MM.1S (cell line): ENCODE results near the gene OR14J1.
"Not testable (repeated sequence)": the region's sequence is repeated elsewhere in the genome, so short reads cannot be mapped to it uniquely, and the experiment has no call there.

Experiments used
- DNase-seq: peaks from one replicate; pipeline ENCODE4 v3.0.0-alpha.2; 2015
- H2AFZ ChIP-seq: fragments of 300-600 bp; sonication (generic); 2 replicates; pipeline ENCODE4 v1.6.0; 2016; ENCODE audit warnings: antibody characterized with exemption, low read length
- H3F3A ChIP-seq: fragments of 300-600 bp; sonication (generic); 2 replicates; pipeline ENCODE4 v1.6.1; 2016; ENCODE audit warnings: mild to moderate bottlenecking, antibody characterized with exemption, low read length, moderate library complexity, mixed read lengths; ENCODE audit not compliant: insufficient read depth
- H3K27ac ChIP-seq: fragments of 300-600 bp; sonication (generic); 2 replicates; pipeline ENCODE4 v1.5.1; 2016; ENCODE audit warnings: mild to moderate bottlenecking, low read length
- H3K27me3 ChIP-seq: fragments of 300-600 bp; sonication (generic); replicated peaks from 2 replicates; pipeline ENCODE4 v1.6.0; 2016; ENCODE audit warnings: low read length; ENCODE audit not compliant: insufficient read depth
- H3K36me3 ChIP-seq: fragments of 300-600 bp; sonication (generic); replicated peaks from 2 replicates; pipeline ENCODE4 v1.6.1; 2016; ENCODE audit warnings: mild to moderate bottlenecking, low read length, mixed read lengths; ENCODE audit not compliant: insufficient read depth
- H3K4me1 ChIP-seq: fragments of 300-600 bp; sonication (generic); 2 replicates; pipeline ENCODE4 v1.6.1; 2016; ENCODE audit warnings: low read length, mixed read lengths
- H3K4me2 ChIP-seq: fragments of 300-600 bp; sonication (generic); 2 replicates; pipeline ENCODE4 v1.6.0; 2016; ENCODE audit warnings: low read depth, low read length
- H3K4me3 ChIP-seq: fragments of 300-600 bp; sonication (generic); 2 replicates; pipeline ENCODE4 v1.5.1; 2016; ENCODE audit warnings: low read length, mixed read lengths
- H3K79me2 ChIP-seq: fragments of 300-600 bp; sonication (generic); 2 replicates; pipeline ENCODE4 v1.6.1; 2016; ENCODE audit warnings: mixed run types, low read length, mixed read lengths
- H3K9ac ChIP-seq: fragments of 300-600 bp; sonication (generic); 2 replicates; pipeline ENCODE4 v1.6.1; 2016; ENCODE audit warnings: low read length, mixed read lengths
- H3K9me2 ChIP-seq: fragments of 300-600 bp; sonication (generic); replicated peaks from 2 replicates; pipeline ENCODE4 v1.6.1; 2016; ENCODE audit warnings: mild to moderate bottlenecking, low read length, mixed read lengths; ENCODE audit not compliant: insufficient read depth
- H3K9me3 ChIP-seq: fragments of 300-600 bp; sonication (generic); replicated peaks from 2 replicates; pipeline ENCODE4 v1.6.1; 2016; ENCODE audit warnings: mild to moderate bottlenecking, low read length, mixed read lengths; ENCODE audit not compliant: insufficient read depth
- H4K20me1 ChIP-seq: fragments of 300-600 bp; sonication (generic); 2 replicates; pipeline ENCODE4 v1.6.1; 2016; ENCODE audit warnings: mild to moderate bottlenecking, low read length, moderate library complexity, mixed read lengths; ENCODE audit not compliant: insufficient read depth
- CTCF ChIP-seq: fragments of 300-600 bp; sonication (generic); IDR thresholded peaks from 2 replicates; pipeline ENCODE4 v1.5.1; 2016; ENCODE audit warnings: antibody characterized with exemption, low read length, mixed read lengths
- EZH2 ChIP-seq: fragments of 300-600 bp; sonication (generic); optimal IDR thresholded peaks from 2 replicates; pipeline ENCODE3; 2017; ENCODE audit warnings: low read depth, mild to moderate bottlenecking, antibody characterized with exemption, low read length, mixed read lengths
- EZH2phosphoT487 ChIP-seq: fragments of 300-600 bp; sonication (generic); IDR thresholded peaks from 2 replicates; pipeline ENCODE4 v1.6.1; 2018; ENCODE audit warnings: antibody characterized with exemption, low read length

Gene OR14J1

GRCh38 chr6:29295623-29296022 lies 5.9 kb upstream of the OR14J1 start:
- Histone ChIP-seq H3K9ac (no peak overlapping the region), H2AFZ (no peak overlapping the region), H3K36me3 (no peaks in the 10 kb centered on the region), H3K4me2 (no peak overlapping the region), H4K20me1 (no peaks in the 10 kb centered on the region), H3K4me1 (no peaks in the 10 kb centered on the region), H3K27ac (no peak overlapping the region), H3K4me3 (no peak overlapping the region), H3K9me3 (no peaks in the 10 kb centered on the region), H3K27me3 (no peaks in the 10 kb centered on the region), H3F3A (no peaks in the 10 kb centered on the region), H3K79me2 (no peaks in the 10 kb centered on the region), H3K9me2 (no peaks in the 10 kb centered on the region)
- no peak for DNase-seq
- TF ChIP-seq EZH2phosphoT487 (no peak), EZH2 (no peak), CTCF (no peak)

- H3K27ac ChIP-seq: no peak overlapping the region
- H3K4me2 ChIP-seq: no peak overlapping the region
- TF ChIP-seq EZH2phosphoT487: no peak
- no peak for TF ChIP-seq EZH2
- no peak for TF ChIP-seq CTCF
- H3K9ac ChIP-seq: no peak overlapping the region
- H2AFZ ChIP-seq: no peak overlapping the region
- H3K79me2 ChIP-seq: no peaks in the 10 kb centered on the region
- H3K9me3 ChIP-seq: no peaks in the 10 kb centered on the region
- no peaks in the 10 kb centered on the region for H3F3A ChIP-seq
- H3K4me3 ChIP-seq: no peak overlapping the region
- no peaks in the 10 kb centered on the region for H3K4me1 ChIP-seq
- H3K36me3 ChIP-seq: no peaks in the 10 kb centered on the region
- H3K27me3 ChIP-seq: no peaks in the 10 kb centered on the region
- no peaks in the 10 kb centered on the region for H3K9me2 ChIP-seq
- no peak for DNase-seq
- H4K20me1 ChIP-seq: no peaks in the 10 kb centered on the region
Observed at GRCh38 chr6:29319931-29320330, 18.4 kb downstream of the OR14J1 start.

DNA sequence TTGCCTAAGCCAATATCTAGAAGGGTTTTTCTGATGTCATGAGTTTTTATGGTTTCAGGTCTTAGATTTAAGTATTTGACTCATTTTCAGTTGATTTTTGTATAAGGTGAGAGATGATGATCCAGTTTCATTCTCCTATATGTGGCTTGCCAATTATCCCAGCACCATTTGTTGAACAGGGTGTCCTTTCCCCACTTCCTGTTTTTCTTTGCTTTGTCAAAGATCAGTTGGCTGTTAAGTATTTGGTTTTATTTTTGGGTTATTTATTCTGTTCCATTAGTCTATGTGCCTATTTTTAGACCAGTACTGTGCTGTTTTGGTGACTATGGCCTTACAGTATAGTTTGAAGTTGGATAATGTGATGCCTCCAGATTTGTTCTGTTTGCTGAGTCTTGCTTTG lies 21.8 kb downstream of the OR14J1 start:
- not testable (repeated sequence) for H3K9ac ChIP-seq, H3K27me3 ChIP-seq

GRCh38 chr6:29325777-29326176 lies 24.3 kb downstream of the OR14J1 start:
- Histone ChIP-seq H3K27me3 (no peaks in the 10 kb centered on the region), H3K27ac (no peak overlapping the region), H3K36me3 (no peaks in the 10 kb centered on the region), H2AFZ (no peak overlapping the region), H3K9me3 (no peaks in the 10 kb centered on the region), H3K9me2 (no peaks in the 10 kb centered on the region), H3K9ac (no peak overlapping the region), H3K4me3 (no peak overlapping the region), H3K79me2 (no peaks in the 10 kb centered on the region), H3K4me2 (no peak overlapping the region), H3F3A (no peaks in the 10 kb centered on the region), H3K4me1 (no peaks in the 10 kb centered on the region), H4K20me1 (no peaks in the 10 kb centered on the region)
- no peak for TF ChIP-seq EZH2
- TF ChIP-seq CTCF: no peak
- TF ChIP-seq EZH2phosphoT487: no peak
- no peak for DNase-seq

More for the DNA sequence above, 21.8 kb downstream of the OR14J1 start:
- H2AFZ ChIP-seq, H3K36me3 ChIP-seq, H3K4me2 ChIP-seq, H3F3A ChIP-seq, H3K9me2 ChIP-seq, H3K4me1 ChIP-seq, H3K9me3 ChIP-seq, H3K79me2 ChIP-seq, H3K4me3 ChIP-seq, H4K20me1 ChIP-seq, DNase-seq, H3K27ac ChIP-seq: not testable (repeated sequence)
